ENCODE data around the gene PTTG2.

PTTG2 gene

GRCh38 chr4:37989398-37990260 is 29.4 kb downstream of the PTTG2 start:
- no peak for DNase-seq

DNA sequence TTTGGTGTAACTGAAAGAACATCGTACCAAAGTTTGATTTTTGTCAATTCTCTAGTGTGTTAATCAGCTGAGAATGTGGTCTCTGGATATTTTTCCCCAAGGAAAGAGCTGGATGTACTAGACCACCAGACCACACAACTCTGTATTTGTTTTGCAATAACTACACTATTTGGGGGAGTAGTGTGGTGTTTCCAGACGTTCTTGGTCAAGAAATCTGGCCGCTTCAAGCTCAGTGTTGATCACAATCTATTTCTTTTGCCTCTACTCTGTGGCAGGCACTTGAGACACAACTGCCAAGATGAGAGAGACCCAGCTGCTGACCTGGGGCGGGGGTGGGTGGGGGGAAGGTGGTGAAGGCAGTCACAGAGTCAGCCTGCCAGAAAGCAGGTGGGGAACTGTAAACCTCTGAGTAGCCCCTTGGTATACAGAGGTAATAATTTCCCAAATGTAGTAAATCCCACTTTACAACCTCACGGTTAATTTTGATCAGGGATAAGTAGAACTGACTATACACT is 30.6 kb downstream of the PTTG2 start:
- DNase-seq = no peak

GRCh38 chr4:37991623-37992410 is 31.6 kb downstream of the PTTG2 start:
- no peak for DNase-seq

DNA sequence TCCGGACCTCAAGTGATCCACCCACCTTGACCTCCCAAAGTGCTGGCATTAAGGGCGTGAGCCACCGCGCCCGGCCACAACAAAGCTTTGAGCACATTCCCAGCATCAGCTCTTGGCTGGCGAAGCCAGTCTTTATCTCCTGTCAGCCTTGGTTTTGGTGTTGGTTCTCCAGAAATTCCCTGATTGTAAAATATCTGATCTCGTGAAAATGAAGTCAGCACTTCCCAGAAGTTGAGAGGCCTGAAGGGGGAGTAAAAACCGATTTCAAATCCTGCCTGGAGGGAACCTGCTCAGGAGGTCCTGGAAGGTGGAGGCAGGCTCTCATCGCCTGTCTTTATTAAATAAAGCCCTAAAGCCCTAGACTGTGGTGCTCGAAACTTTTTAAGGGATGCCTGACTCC is 33.6 kb downstream of the PTTG2 start:
- DNase-seq = no peak

DNA sequence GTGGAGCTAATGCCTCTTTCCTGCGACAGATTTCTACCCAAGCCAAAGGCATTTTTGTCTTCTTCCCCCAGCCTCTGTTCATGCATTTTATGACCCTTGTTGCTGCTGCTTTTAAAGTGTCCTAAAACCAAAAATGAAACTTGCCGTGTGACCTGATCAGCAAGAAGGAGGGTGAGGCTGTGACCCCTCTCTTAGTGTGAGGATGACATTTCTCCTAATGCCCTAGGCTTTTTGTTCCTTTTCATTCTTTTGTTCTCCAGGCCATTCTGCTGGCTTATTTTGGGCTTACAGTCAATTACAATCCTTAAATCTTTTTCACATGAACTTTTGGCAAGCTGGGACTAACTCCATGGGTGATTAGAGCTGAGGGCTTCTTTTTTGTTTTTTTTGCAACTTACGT is 34.4 kb downstream of the PTTG2 start:
- DNase-seq = no peak

- DNase-seq = no peak
Observed at GRCh38 chr4:37995299-37995821, 35.2 kb downstream of the PTTG2 start.

- DNase-seq = no peak
Observed at GRCh38 chr4:37995981-37996775, 36.0 kb downstream of the PTTG2 start.

GRCh38 chr4:37998226-37998625 is 38.0 kb downstream of the PTTG2 start:
- DNase-seq = no peak

- no peak for DNase-seq
Observed at GRCh38 chr4:37999000-37999716, 39.0 kb downstream of the PTTG2 start.

DNA sequence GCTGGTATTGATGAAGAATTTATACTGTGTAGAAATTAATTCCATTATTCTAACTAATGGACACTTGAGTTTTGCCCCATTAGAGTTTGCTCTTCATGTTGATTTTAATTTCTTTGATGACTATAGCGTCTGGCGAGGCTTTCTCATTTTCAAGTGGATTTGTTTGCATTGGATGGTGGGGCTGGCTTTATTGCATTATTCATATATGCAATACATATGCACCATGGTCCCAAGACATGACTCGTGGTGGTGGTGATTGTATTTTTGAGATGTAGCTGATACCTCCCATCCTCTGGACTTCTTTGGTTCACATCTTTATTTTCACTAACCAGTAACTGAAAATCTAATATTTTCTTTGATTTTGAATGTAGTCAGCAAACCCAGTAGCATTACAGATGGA is 39.8 kb downstream of the PTTG2 start:
- DNase-seq = no peak

DNA sequence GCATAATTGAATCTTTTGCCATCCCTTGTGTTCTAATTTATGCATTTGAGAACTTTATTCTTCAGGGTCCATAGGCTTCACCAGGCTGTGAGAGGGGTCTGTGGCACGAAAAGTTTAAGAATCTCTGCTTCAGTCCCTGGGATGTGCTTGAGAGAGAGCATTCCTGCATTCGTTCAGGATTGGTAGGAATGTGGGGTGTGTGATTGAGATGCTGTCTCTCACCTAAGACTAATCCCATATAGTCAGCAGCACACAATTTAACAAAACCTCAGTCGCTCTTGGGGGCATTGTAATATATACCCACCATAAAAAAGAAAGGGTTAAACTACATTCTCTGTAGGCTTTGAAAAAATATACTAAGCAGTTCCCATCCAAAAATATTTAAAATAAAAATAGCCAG is 41.7 kb downstream of the PTTG2 start:
- no peak for DNase-seq

- no peak for DNase-seq
Observed at GRCh38 chr4:38002451-38003071, 42.4 kb downstream of the PTTG2 start.

- DNase-seq = no peak
Observed at GRCh38 chr4:38003102-38003501, 42.9 kb downstream of the PTTG2 start.

GRCh38 chr4:38003628-38004027 is 43.4 kb downstream of the PTTG2 start:
- no peak for DNase-seq

GRCh38 chr4:38004062-38004461 is 43.9 kb downstream of the PTTG2 start:
- DNase-seq = no peak

DNA sequence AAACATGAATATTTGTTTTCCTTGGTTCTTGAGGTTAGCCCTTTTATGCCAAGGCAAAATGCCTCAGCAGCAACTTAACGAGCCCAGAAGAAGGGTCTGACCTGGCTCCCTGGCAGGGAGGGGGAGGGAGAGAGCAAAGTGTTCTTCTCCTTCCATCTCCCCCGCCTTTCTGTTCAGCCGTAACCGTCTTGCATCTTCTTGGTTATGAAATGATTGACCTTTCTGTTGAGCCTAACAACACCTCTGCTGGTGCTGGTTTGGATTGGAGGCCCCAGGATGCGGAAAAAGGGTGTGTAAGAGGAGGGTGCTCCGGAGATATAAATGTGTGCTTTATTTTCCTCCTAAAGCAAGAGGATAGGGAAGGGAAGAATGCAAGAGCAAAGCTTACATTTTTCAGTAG is 44.7 kb downstream of the PTTG2 start:
- no peak for DNase-seq

DNA sequence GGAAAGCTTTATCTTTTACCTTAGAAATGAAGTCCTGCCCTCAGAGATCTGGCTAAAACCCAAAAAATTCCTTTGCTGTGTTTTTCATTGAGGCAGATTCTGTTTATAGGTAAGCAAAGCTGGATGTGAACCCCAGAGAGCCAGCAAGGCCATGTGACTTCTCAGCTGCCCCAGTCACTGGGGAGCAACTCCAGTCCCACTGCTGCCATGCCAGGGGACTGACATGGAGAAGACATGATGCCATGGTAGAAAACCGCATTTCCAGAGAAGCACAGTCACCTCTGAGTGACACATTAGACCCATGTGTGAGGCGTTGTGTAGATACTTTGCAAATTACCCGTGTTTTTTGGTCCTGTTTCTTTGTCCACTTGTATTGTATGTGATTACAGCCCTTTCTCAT is 45.4 kb downstream of the PTTG2 start:
- no peak for DNase-seq

- no peak for DNase-seq
Observed at GRCh38 chr4:38007645-38008044, 47.4 kb downstream of the PTTG2 start.

DNA sequence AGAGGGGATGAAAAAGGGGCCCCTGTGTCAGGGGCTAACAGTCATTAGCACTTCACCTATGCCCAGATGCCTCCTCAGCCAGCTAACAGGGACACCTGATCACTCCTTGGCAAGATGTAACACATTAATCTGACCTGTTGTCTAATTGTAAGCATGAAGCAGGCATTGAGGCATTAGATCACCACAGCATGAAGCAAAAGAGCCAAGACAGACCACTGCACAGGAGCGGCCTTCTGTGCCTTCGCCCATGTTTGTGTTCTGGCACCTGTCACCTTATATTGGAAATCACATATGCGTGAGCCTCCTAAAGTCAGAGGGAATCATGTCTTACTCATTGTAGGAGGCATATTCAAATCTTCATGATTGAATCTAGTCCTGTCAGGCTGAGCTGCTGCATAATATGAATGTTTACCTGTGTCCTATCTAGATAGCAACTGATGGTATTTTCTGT is 48.4 kb downstream of the PTTG2 start:
- DNase-seq = no peak

DNA sequence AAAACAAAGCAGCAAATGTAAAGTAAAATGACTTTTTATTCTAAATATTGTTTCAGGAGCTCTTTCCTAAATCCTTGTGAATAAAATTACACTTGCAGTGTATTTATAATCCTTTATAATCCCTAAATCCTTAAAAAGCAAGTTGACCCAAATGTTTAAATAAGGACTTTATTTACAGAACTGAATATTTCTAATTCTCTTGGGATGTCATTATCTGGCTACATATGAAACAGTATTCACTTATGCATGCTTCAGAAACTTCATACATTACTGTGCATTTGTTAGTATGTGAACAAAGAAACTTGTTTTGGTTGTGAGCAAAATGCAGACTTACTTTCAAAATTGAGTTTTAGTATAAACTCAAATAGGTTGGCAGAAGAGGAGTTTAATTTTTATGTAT is 49.2 kb downstream of the PTTG2 start:
- no peak for DNase-seq

DNA sequence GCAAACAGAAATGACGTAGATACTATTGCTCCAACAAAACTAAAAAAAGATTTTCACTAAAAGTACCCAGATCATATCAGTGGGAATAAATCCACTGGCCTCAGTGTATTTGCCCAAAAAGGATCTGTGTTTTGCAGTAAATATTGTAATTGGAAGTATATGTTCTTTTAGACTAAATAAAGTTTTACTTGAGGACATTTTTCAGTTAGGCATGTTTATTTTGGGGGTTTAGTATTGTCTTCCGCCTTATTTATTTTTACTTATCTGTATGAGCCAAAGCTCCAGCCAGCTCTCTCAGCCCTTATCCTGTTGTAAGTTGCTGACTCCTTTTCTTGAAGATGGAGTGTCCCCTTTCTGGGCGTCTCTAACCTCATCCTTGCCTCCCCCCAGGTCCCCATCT is 49.8 kb downstream of the PTTG2 start:
- no peak for DNase-seq
